Measurements from ENCODE around the gene CBR1.

Gene CBR1

GRCh38 chr21:36069713-36070583 is at the start of gene CBR1:
Gene CBR1 (plus strand): TSS chr21:36070024. CDS start chr21:36070116, 92 bp downstream.
- FAIRE-seq (peak; percentile 56), DNase-seq (ENCODE audit: low spot score) (peak; percentile 84)

DNA sequence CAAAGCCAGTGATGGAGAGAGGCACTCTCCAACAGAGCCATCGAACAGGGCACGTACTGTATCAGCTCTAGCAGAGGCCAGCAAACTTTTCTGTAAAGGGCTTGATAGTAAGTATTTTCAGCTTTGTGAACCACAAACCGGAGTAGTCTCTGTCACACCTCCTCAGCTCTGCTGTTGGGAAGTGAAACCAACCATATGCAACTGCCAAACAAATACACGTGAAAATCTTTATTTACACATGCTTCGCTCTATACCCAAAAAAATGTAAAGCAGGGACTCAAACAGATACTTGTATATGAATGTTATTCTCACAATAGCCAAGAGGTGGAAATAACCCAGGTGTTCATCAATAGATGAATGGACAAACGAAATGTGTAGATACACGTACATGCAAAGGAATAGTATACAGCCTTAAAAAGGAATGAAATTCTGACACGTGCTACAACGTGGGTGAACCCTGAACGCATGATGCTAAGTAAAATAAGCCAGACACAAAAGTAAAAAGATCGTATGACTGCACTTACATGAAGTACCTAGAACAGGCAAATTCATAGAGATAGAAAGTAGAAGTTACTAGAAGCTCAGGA is 48.5 kb upstream of the CBR1 start:
- DNase-seq (ENCODE audit: low spot score) (no peak), FAIRE-seq (no peak)

- DNase-seq (ENCODE audit: low spot score) = no peak
- no peak for FAIRE-seq
Observed at GRCh38 chr21:36022427-36023091, 47.3 kb upstream of the CBR1 start.

GRCh38 chr21:36023092-36023480 is 46.7 kb upstream of the CBR1 start:
- FAIRE-seq (no peak), DNase-seq (ENCODE audit: low spot score) (no peak)

DNA sequence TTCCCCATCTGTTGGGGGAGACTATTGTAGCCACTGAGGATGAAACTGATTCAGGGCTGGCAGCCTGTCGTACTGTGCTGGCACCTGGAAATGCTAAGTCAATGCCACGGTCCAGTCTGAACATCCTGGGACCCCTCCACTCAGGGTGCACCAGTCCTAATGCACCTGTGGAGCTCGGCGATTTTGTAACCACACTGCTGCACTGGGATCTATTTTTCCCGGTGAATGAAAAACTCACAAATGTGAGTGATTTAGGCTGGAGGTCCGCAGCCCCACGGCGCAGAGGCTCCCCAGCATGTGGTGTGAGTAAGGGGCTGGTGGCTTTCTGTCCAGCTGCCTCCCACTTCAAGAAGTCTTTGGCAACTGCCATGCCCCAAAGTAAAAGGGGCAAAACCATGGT is 45.0 kb upstream of the CBR1 start:
- DNase-seq (ENCODE audit: low spot score) (no peak), FAIRE-seq (no peak)

DNA sequence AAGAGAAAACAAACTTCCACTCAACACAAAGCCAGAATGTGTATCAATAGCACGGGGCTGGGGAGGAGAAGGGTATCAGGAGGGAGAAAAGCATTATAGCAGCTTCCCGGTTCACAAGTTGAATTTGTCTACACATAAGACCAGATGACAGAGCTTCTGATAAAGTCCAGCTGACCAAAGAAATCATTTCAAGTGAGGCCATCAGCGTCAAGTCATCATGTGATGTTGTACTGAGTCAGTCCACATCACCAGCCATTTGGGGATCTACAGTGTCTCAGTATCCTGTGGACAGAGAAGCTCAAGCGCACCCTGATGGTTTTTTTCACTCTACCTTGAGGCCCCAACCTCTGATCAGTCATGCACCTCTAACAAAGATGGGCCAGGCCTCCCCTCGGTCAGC is 42.5 kb upstream of the CBR1 start:
- FAIRE-seq = no peak
- no peak for DNase-seq (ENCODE audit: low spot score)

- no peak for FAIRE-seq
- DNase-seq (ENCODE audit: low spot score) = peak; percentile 59
Observed at GRCh38 chr21:36028127-36029069, 41.4 kb upstream of the CBR1 start.

GRCh38 chr21:36029309-36029708 is 40.5 kb upstream of the CBR1 start:
- DNase-seq (ENCODE audit: low spot score) = no peak
- no peak for FAIRE-seq

GRCh38 chr21:36030581-36031189 is 39.1 kb upstream of the CBR1 start:
- DNase-seq (ENCODE audit: low spot score) = no peak

DNA sequence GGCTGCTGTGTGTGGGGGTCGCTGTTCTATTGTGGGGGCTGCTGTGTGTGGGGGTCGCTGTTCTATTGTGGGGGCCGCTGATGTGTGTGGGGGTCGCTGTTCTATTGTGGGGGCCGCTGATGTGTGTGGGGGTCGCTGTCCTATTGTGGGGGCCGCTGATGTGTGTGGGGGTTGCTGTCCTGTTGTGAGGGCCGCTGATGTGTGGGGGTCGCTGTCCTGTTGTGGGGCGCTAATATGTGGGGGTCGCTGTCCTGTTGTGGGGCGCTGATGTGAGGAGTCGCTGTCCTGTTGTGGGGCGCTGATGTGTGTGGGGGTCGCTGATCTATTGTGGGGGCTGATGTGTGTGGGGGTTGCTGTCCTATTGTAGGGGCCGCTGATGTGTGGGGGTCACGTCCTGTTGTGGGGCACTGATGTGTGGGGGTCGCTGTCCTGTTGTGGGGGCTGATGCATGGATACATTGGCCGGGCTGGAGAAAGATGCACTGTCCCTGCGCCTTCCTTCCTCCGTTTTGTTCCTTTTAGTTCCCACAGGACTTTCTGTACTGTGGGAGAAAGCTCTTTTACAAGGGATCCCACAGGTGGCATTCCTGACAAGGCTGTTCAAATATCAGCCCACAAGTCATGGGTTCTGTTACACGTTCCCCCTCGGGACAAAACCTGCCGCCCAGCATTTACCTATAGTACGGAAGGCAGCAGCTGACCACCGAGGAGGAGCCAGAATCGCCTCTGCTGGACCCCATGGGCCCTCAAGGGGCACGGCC is 37.0 kb upstream of the CBR1 start:
- DNase-seq (ENCODE audit: low spot score) (no peak), FAIRE-seq (no peak)

More at GRCh38 chr21:36030581-36031189, 39.1 kb upstream of the CBR1 start:
- FAIRE-seq = no peak

DNA sequence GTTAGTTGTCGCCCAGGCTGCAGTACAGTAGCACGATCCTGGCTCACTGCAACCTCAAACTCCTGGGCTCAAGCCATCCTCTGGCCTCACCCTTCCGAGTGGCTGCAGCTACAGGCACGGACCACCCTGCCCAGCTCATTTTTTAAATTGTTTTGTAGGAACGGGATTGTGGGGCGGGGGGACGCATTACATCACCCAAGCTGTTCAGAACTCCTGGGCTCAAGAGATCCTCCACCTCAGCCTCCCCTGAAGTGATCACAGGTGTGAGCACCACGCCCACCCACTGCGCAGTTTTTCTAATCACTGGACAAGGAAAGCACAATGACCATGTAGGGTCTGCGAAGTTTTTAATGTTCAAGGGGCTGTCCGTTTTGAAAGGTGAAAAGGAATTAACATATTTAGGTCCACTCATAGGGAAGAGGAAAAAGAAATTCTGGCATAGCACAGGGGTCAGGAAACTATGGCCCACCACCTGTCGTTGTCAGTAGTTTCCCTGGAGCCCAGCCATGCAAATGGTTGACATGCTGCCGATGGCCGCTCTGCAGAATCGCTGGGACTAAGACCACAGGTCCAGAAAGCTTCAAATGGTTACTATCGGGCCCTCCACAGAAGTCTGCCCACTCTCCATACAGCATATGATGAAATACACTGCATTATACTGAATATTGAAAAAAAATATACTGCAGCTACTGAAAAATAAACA is 35.5 kb upstream of the CBR1 start:
- FAIRE-seq = no peak
- no peak for DNase-seq (ENCODE audit: low spot score)

GRCh38 chr21:36035381-36035791 is 34.4 kb upstream of the CBR1 start:
- FAIRE-seq = no peak
- no peak for DNase-seq (ENCODE audit: low spot score)

- no peak for DNase-seq (ENCODE audit: low spot score)
- no peak for FAIRE-seq
Observed at GRCh38 chr21:36038701-36039497, 30.9 kb upstream of the CBR1 start.

DNA sequence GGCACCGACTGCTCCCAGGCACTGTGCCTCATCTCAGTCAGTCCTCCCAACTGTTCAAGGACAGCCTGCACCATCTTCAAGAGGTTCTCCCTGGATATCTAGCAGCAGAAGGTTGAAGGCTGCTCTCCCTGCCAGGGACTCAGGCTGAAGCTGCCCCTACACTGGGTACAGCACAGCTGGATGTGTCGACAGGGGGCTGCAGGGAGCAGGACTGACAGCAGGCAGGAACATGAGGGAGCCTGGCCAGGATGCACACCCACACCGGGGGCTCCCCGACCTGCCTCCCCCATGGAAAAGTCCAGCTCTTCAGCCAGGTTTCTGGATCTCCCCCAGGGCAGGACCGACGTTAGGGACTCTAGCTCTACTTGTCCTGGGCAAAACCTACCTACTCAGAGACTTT is 30.0 kb upstream of the CBR1 start:
- no peak for FAIRE-seq
- DNase-seq (ENCODE audit: low spot score) = no peak

- FAIRE-seq = no peak
- no peak for DNase-seq (ENCODE audit: low spot score)
Observed at GRCh38 chr21:36040389-36040788, 29.4 kb upstream of the CBR1 start.

DNA sequence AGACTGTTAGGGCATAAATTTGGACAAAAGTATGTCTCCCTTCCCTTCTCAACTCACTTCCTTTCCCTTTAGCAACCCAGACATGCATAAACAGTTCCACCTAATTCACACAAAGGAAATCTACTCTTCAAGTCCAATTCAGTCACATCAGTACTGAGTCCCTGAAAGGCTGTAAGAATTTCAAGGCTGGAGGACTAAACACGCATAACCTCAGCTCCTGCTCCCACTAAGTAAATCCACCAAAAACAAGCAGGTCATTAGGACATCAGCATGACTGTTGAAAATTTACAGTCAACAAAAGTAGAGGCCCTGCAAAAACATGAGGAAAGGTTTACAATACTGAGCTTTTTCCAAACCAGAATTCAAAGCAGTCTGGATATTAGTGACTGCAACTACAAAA is 27.9 kb upstream of the CBR1 start:
- DNase-seq (ENCODE audit: low spot score) (no peak), FAIRE-seq (no peak)

DNA sequence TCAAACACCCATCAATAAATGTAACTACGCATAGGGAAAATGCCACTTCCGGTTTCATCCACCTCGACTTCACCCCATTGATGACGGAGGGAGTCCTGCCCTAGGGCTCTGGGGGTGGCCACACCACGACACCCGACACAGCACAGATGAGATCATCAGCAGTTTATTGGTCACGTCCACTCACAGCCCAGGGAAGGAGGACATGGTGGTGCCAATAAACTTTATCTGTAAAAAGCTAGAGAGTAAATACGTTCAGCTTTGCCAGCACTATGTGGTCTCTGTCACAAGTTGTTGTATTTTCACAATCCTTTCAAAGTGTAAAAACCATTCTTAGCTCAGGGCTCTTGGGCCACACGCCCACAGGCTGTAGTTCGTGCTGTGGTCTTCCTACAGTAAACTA is 25.8 kb upstream of the CBR1 start:
- DNase-seq (ENCODE audit: low spot score) = no peak
- no peak for FAIRE-seq

DNA sequence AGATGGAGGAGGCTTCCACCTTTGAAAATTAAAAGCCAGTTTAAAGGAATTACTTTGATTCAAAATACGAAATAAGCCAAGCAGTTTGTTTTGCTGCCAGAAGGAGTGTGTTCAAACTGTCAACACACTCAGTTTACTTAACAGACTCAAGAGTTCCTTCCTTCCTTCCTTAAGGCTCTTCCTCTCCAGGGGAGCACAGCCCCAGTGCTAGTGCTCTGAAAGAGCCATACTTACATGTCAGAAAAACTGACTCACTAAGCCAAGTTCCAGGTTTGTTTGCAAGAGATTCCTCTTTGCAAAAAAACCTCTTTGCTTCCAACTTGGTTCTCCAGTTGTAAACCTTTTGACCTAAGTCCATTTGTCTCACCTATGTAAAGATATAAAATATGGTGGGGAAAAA is 23.8 kb upstream of the CBR1 start:
- DNase-seq (ENCODE audit: low spot score) = no peak
- FAIRE-seq = no peak

- FAIRE-seq (no peak), DNase-seq (ENCODE audit: low spot score) (no peak)
Observed at GRCh38 chr21:36047139-36047538, 22.7 kb upstream of the CBR1 start.
